ENCODE results near the gene NPDC1. TPM values are rescaled to one million over a fixed set of nuclear protein-coding genes. Genes with fewer than 3 reads are reported as not detected.
A peak's percentile ranks its signal among the peaks of the same experiment; 100 is the strongest.
"Not testable (repeated sequence)": the region's sequence is repeated elsewhere in the genome, so short reads cannot be mapped to it uniquely, and the experiment has no call there.

NPDC1 gene
- total RNA-seq, 1 donor from 2014 or later = 68.0 TPM

GRCh38 chr9:137004285-137004684 is 41.7 kb downstream of the NPDC1 start:
- DNase-seq (ENCODE audit: extremely low spot score, unreplicated experiment); H3K36me3 Mint-ChIP-seq; H3K27me3 Mint-ChIP-seq; H3K4me1 Mint-ChIP-seq (ENCODE audit: unreplicated experiment); H3K27ac Mint-ChIP-seq; H3K4me3 Mint-ChIP-seq; H3K9me3 Mint-ChIP-seq: not testable (repeated sequence)
- TF ChIP-seq, protein P1, sequence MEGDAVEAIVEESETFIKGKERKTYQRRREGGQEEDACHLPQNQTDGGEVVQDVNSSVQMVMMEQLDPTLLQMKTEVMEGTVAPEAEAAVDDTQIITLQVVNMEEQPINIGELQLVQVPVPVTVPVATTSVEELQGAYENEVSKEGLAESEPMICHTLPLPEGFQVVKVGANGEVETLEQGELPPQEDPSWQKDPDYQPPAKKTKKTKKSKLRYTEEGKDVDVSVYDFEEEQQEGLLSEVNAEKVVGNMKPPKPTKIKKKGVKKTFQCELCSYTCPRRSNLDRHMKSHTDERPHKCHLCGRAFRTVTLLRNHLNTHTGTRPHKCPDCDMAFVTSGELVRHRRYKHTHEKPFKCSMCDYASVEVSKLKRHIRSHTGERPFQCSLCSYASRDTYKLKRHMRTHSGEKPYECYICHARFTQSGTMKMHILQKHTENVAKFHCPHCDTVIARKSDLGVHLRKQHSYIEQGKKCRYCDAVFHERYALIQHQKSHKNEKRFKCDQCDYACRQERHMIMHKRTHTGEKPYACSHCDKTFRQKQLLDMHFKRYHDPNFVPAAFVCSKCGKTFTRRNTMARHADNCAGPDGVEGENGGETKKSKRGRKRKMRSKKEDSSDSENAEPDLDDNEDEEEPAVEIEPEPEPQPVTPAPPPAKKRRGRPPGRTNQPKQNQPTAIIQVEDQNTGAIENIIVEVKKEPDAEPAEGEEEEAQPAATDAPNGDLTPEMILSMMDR (conservative IDR thresholded peaks at IDR 0.05) = peak; percentile 63

DNA sequence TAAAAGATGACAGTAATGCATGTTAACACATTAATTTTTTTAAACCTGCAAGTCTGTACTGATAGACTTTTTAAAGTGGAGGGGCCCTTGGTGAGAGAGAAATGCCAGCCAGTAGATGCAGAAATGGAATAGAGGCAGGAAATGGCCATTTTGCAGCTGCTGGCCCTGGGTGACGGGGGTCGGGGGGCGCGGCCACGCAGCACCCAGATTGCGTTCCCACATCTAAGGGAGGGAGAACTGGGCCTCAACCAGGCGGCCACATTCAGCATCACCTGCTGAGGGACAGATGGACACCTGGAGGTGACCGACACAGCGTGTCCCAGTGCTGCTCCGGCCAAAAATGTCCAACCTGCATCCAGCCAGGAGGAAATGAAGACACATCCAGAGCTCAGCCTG is 43.3 kb downstream of the NPDC1 start:
- no peak for DNase-seq (ENCODE audit: extremely low spot score, unreplicated experiment)
- Mint-ChIP-seq H3K9me3 (peaks cover 4% of the 10 kb centered on the region), H3K4me1 (ENCODE audit: unreplicated experiment) (no peaks in the 10 kb centered on the region), H3K27me3 (peaks cover 2% of the 10 kb centered on the region), H3K4me3 (no peak overlapping the region), H3K27ac (no peak overlapping the region), H3K36me3 (no peaks in the 10 kb centered on the region)
- TF ChIP-seq, protein P1 (conservative IDR thresholded peaks at IDR 0.05) = no peak

DNA sequence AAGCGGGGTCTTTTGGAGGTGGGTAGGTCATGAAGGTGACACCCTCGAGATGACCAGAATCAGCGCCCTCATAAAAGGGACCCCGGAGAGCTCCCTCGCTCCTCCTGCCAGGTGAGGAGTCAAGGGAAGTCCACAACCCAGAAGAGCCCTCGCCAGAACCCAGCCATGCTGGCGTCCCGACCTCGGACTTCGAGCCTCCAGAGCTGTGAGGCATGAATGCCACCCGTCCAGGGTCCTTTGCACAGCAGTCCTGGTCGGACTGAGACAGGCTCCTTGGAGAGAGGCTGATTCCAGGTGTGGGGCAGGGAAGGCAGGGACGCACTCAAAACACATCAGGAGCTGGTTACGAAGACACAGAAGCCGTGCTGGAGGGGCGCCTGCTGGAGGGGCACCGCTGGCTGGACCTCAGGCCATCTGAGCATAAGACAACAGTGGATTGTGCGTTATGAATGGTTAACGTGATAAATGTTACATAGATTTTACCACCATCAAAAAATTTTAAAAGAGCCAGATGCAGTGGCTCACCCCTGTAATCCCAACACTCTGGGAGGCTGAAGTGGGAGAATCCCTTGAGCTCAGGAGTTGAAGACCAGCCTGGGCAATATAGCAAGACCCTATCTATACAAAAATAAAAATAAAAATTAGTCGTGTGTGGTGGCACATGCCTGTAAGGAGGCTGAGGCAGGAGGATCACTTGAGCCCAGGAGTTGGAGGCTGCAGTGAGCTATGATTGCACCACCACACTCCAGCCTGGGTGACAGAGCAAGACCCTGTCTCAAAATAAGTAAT is 43.9 kb downstream of the NPDC1 start:
- Mint-ChIP-seq H3K36me3 (no peaks in the 10 kb centered on the region), H3K9me3 (peaks cover 4% of the 10 kb centered on the region), H3K27me3 (peaks cover 4% of the 10 kb centered on the region), H3K27ac (no peak overlapping the region), H3K4me1 (ENCODE audit: unreplicated experiment) (no peaks in the 10 kb centered on the region), H3K4me3 (no peak overlapping the region)
- TF ChIP-seq, protein P1 (conservative IDR thresholded peaks at IDR 0.05) = no peak
- no peak for DNase-seq (ENCODE audit: extremely low spot score, unreplicated experiment)

GRCh38 chr9:137000177-137000930 is 45.6 kb downstream of the NPDC1 start:
- TF ChIP-seq, protein P1 (conservative IDR thresholded peaks at IDR 0.05) = no peak
- no peak for DNase-seq (ENCODE audit: extremely low spot score, unreplicated experiment)
- peaks cover 4% of the 10 kb centered on the region for H3K27me3 Mint-ChIP-seq
- peak overlapping the region; percentile 86 for H3K27ac Mint-ChIP-seq
- peak overlapping the region; percentile 40 for H3K4me3 Mint-ChIP-seq
- H3K36me3 Mint-ChIP-seq = no peaks in the 10 kb centered on the region
- peaks cover 4% of the 10 kb centered on the region for H3K9me3 Mint-ChIP-seq
- H3K4me1 Mint-ChIP-seq (ENCODE audit: unreplicated experiment) = no peaks in the 10 kb centered on the region

DNA sequence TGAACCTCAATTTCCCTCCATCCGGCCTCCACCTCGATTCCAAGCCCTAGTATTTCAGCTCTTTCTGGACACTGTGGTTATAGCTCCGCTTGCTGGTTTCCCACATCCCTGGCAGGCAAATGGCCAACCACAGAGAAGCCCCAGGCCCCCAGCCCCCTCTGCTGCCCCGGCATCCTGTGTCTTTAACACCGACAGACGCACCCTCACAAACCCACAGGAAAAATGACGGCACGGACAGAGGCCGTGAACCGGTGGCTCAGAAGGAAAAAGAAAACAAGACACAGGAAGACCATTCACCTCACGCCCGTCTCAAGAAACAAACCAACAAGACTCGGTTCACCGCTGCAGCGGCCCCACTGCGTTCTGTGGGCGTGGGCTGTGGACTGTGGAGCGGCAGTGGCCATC is 48.1 kb downstream of the NPDC1 start:
- DNase-seq (ENCODE audit: extremely low spot score, unreplicated experiment) = no peak
- TF ChIP-seq, protein P1 (conservative IDR thresholded peaks at IDR 0.05) = no peak
- Mint-ChIP-seq H3K27me3 (peaks cover 4% of the 10 kb centered on the region), H3K27ac (peak overlapping the region; percentile 62), H3K4me1 (ENCODE audit: unreplicated experiment) (no peaks in the 10 kb centered on the region), H3K9me3 (no peaks in the 10 kb centered on the region), H3K4me3 (peak overlapping the region; percentile 76), H3K36me3 (no peaks in the 10 kb centered on the region)

All from type B pancreatic cell (in vitro differentiated cells).